Measurements from ENCODE around the gene KMO. TPM values are rescaled to one million over a fixed set of nuclear protein-coding genes. Genes with fewer than 3 reads are reported as not detected.

KMO gene
- total and polyA plus RNA-seq, 2 of the 8 experiments (the other 6 are each of a cell fraction or from before 2014, with no cell fraction given), result not detected

DNA sequence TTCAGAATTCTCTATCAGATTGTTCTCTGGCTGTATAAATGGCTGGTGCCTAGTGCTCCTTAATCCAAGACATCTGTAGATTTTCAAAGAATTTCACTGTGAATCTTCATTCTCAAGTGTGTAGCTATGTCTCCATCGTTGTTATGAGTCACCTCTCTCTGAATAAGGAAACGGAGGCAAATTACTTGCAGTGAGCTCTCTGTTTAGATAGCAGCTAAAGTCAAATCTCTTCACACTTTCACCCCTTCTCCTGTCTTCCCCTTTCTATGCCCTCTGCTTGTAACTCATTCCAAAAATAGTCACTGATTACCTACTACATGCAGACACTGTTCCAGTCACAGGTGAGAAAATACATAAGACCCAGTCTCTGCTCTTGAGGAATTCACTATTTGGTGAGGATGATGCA lies 68.3 kb downstream of the KMO start:
- no peak overlapping the region for H3K4me2 ChIP-seq (ENCODE audit: insufficient read depth in 1 of 2, low read depth in 2 of 2, low read length in 2 of 2)
- H2AFZ ChIP-seq (ENCODE audit: low read length), result no peak overlapping the region
- no peak overlapping the region for H4K8ac ChIP-seq (ENCODE audit: extremely low read depth, insufficient read depth, low read length)
- no peak overlapping the region for H2AK5ac ChIP-seq (ENCODE audit: low read depth, low read length)
- ChIA-PET CTCF (ENCODE audit: partially characterized antibody) (interaction anchor here (0.7 to 1.4 kb wide), 3 partner anchors 10 to 386 kb away, joined by 3 to 4 read pairs (median 3); no protein-coding TSS in a partner anchor), POLR2A (ENCODE audit: partially characterized antibody) (no interaction called here)
- no peaks in the 10 kb centered on the region for H3K27me3 ChIP-seq (replicated peaks in 1 of 4; ENCODE audit: control insufficient read depth in 3 of 4, extremely low read depth in 1 of 4, insufficient read depth in 3 of 4, low read length in 3 of 4)
- H2BK120ac ChIP-seq (replicated peaks; ENCODE audit: low read depth, low read length), result no peak overlapping the region
- H4K20me1 ChIP-seq (replicated peaks in 1 of 2; ENCODE audit: control insufficient read depth in 1 of 2, insufficient read depth in 2 of 2, low read length in 2 of 2), result no peaks in the 10 kb centered on the region
- H3K79me1 ChIP-seq (ENCODE audit: low read depth, low read length), result no peaks in the 10 kb centered on the region
- no peak overlapping the region for H4K91ac ChIP-seq (replicated peaks; ENCODE audit: insufficient read length, low read length)
- no peak overlapping the region for H3K9ac ChIP-seq (replicated peaks in 1 of 4; ENCODE audit: extremely low read depth in 1 of 4, low read depth in 3 of 4, low read length in 3 of 4)
- DNase-seq (ENCODE audit: low read depth in 1 of 2, low spot score in 2 of 2), result no peak
- H4K5ac ChIP-seq (ENCODE audit: insufficient read length, low read depth, low read length), result no peak overlapping the region
- H2BK15ac ChIP-seq (ENCODE audit: low read length), result no peak overlapping the region
- FAIRE-seq, result no peak
- H3K14ac ChIP-seq (ENCODE audit: insufficient read length), result no peak overlapping the region
- H3K4me1 ChIP-seq (replicated peaks in 1 of 4; ENCODE audit: control insufficient read depth in 3 of 4, insufficient read depth in 4 of 4, low read length in 3 of 4), result no peaks in the 10 kb centered on the region
- H3K79me2 ChIP-seq (ENCODE audit: control insufficient read depth in 1 of 2, insufficient read depth in 2 of 2, low read length in 2 of 2), result no peaks in the 10 kb centered on the region
- H3K23ac ChIP-seq (ENCODE audit: insufficient read length), result no peak overlapping the region
- H2BK20ac ChIP-seq (ENCODE audit: low read length), result no peak overlapping the region
- H3K27ac ChIP-seq (ENCODE audit: low read depth, low read length), result no peak overlapping the region
- 88% methylated on average over 2 of the region's 2 CpGs; no CpG with 5 or more reads in 1 of the 2 experiments for WGBS, 2 experiments (ENCODE audit: extremely low coverage in 1 of 2, insufficient coverage in 1 of 2, insufficient read length in 1 of 2, insufficient replicate concordance in 2 of 2, low coverage in 1 of 2, low lambda C conversion rate in 2 of 2, missing lambda C conversion rate in 1 of 2)
- H3K23me2 ChIP-seq (ENCODE audit: low read depth, low read length), result no peaks in the 10 kb centered on the region
- no peaks in the 10 kb centered on the region; a peak in 1 of 8 replicates for H3K36me3 ChIP-seq (ENCODE audit: control insufficient read depth in 2 of 4, insufficient read depth in 4 of 4, low read length in 3 of 4)
- H3K18ac ChIP-seq (ENCODE audit: extremely low read depth, low read length), result no peak overlapping the region
- no peak overlapping the region for H2BK12ac ChIP-seq (ENCODE audit: low read depth, low read length)
- H2BK5ac ChIP-seq (ENCODE audit: low read depth, low read length), result no peak overlapping the region
- TF ChIP-seq RXRA (IDR thresholded peaks at IDR 0.05; ENCODE audit: insufficient read depth, low read depth, low read length) (no peak), PHF8 (conservative IDR thresholded peaks at IDR 0.05; ENCODE audit: low read depth, low read length) (no peak)
- no peaks in the 10 kb centered on the region for H3K9me3 ChIP-seq (ENCODE audit: insufficient read depth in 2 of 2, low read depth in 1 of 2, low read length in 1 of 2)
- H3K56ac ChIP-seq (replicated peaks; ENCODE audit: insufficient read length, low read depth, low read length), result no peak overlapping the region
- no peak overlapping the region for H3K4ac ChIP-seq (replicated peaks; ENCODE audit: insufficient read length, low read depth, low read length)
- H3K4me3 ChIP-seq (ENCODE audit: extremely low read depth in 1 of 4, insufficient read depth in 2 of 4, low read depth in 3 of 4, low read length in 4 of 4), result no peak overlapping the region
